ENCODE data around the gene CEACAM8.

The CEACAM8 gene

DNA sequence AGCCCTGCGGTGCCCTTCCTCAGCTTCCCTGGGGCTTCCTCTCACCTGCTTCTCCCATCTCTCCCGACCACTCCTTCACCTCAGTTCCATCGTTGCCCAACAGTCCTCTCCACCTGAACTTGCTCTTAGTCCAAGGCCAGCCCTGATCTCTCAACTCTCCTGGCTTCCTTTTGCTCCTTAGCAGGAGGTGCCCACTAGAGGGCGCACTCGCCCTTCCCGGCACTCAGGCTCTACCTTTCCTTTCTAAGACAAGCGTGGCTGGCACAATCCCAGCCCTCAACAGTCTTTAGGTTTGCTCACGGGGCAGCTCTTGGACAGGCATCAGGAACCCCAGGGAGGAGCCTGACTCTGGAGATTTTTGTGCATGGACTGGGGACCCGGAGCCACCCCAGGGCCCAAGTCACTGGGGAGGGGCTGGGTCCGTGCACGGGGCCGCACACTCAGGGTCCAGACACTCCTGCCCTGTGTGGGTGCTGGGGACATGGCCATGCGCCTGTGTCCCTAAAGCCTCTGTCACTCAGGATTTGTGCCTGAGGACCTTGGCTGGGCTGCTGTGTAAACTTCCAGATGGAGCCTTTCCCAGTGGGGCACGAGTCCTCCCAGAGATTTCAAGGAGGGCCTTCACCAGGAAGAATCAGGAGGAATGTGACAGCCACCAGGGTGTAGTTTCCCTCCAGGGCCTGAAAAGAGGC lies 12.1 kb upstream of the CEACAM8 start:
- Histone ChIP-seq H3K27me3 (peaks cover 79% of the 10 kb centered on the region), H3K9me3 (no peaks in the 10 kb centered on the region), H3K4me3 (ENCODE audit: low read depth in 1 of 2, low read length in 1 of 2) (no peak overlapping the region), H3K27ac (no peak overlapping the region), H3K4me1 (ENCODE audit: control insufficient read depth in 1 of 2, insufficient read depth in 1 of 2, low read depth in 1 of 2, low read length in 1 of 2) (no peaks in the 10 kb centered on the region), H3K36me3 (no peaks in the 10 kb centered on the region)
- TF ChIP-seq, protein P1, sequence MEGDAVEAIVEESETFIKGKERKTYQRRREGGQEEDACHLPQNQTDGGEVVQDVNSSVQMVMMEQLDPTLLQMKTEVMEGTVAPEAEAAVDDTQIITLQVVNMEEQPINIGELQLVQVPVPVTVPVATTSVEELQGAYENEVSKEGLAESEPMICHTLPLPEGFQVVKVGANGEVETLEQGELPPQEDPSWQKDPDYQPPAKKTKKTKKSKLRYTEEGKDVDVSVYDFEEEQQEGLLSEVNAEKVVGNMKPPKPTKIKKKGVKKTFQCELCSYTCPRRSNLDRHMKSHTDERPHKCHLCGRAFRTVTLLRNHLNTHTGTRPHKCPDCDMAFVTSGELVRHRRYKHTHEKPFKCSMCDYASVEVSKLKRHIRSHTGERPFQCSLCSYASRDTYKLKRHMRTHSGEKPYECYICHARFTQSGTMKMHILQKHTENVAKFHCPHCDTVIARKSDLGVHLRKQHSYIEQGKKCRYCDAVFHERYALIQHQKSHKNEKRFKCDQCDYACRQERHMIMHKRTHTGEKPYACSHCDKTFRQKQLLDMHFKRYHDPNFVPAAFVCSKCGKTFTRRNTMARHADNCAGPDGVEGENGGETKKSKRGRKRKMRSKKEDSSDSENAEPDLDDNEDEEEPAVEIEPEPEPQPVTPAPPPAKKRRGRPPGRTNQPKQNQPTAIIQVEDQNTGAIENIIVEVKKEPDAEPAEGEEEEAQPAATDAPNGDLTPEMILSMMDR (IDR thresholded peaks at IDR 0.05), result peak; percentile 73

DNA sequence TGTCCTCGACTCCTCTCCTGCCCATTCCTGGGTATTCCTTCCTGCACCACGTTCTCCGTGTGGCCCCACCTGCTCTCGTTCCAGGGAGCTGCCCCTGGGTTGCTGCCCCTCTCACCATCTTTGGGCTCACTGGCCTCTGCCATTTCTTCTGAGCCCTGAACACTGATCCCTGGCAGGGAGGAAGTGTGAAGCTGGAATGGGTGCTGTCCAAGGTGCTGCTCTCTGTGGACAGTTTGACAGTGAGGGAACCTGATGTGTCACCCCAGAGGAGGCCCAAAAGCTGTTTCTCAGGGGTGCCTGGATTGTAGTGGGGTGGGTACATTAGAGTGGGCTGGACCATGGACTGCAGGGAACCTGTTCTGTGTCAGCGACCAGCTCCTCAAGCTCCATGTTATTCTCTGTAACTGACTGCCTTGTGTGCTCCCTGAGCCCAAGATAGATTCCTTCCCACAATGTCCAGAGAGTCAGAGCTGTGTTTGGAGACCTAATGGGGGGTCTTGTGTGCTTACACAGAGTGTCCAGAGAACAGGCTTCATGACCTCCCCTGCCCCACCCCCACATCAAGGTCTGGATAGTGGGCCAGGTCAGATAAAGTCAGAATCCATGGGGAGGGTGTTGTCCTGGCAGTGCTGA lies 7.2 kb upstream of the CEACAM8 start:
- Histone ChIP-seq H3K27ac (no peak overlapping the region), H3K27me3 (peaks cover 90% of the 10 kb centered on the region), H3K4me3 (ENCODE audit: low read depth in 1 of 2, low read length in 1 of 2) (no peak overlapping the region), H3K4me1 (ENCODE audit: control insufficient read depth in 1 of 2, insufficient read depth in 1 of 2, low read depth in 1 of 2, low read length in 1 of 2) (no peaks in the 10 kb centered on the region), H3K36me3 (no peaks in the 10 kb centered on the region), H3K9me3 (no peaks in the 10 kb centered on the region)
- TF ChIP-seq, protein P1 (IDR thresholded peaks at IDR 0.05), result no peak

DNA sequence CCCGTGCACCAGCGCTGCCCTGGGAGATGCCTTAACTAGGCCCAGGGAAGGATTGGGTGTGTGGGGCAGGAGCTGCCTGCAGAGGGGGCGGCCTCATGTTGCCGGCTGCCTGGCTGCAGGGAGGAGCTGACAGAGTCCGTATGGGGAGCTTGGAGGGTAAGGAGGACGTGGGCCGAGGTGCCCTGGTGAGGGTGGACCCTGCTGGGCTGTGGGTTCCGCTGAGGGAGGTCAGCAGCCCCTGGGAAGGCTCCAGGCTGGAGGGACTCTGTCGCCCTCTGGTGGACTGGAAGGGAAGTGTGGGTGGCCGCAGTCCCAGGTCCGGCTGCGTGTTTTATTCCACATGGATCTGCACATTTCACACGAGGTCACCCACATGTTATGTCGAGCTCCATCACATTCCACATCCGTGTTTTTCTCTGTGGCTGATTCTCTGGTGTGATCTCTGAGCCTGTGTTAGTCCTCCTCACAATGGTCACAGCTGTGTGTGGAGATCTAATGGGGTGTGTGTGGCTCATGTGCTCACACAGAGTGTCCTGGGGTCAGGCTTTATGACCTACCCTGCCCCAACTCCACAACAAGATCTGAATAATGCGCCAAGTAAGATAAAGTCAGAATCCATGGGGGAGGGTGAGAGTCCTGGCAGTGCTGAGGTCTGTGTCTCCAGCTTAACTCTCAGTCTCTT lies 1.8 kb upstream of the CEACAM8 start:
- peak overlapping the region in 1 of 2 experiments; percentile 25 for H3K4me3 ChIP-seq (ENCODE audit: low read depth in 1 of 2, low read length in 1 of 2)
- TF ChIP-seq, protein P1 (IDR thresholded peaks at IDR 0.05), result peak; percentile 92
- no peaks in the 10 kb centered on the region for H3K9me3 ChIP-seq
- no peak overlapping the region for H3K27ac ChIP-seq
- no peaks in the 10 kb centered on the region for H3K36me3 ChIP-seq
- H3K27me3 ChIP-seq, result peaks cover 38% of the 10 kb centered on the region
- peaks cover 53% of the 10 kb centered on the region in 2 experiments for H3K4me1 ChIP-seq (ENCODE audit: control insufficient read depth in 1 of 2, insufficient read depth in 1 of 2, low read depth in 1 of 2, low read length in 1 of 2)

DNA sequence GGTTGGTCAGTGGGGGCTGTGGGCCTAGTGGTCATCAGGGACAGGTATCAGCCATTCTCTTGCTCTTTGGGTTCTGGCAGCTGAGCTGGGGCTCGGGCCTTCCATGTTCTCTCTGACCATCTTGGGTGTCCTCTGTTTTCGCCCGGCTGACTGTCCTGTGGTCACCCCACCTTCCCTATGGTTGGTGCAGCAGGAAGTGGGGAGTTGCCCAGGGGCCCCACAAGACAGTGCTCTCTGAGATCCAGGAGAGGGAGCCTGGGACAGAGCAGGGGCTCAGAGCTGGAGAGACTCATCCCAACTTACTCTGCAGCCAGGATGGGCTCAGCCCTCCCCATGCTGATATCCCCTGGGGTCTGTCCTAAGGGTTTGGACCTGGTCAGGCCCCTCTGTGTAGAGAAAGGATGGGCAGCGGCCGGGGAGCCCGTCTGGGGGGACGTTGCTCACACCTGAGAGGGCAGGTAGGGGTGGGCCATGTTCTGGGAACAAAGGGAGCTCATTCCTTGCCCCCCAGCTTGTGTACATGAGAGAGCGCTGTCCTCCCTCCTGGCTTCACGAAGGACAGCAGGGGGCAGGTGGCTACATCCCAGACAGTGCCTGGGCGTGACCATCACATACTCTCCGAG lies 937 bp upstream of the CEACAM8 start:
- peak overlapping the region; percentile 6 to 25 for H3K4me3 ChIP-seq (ENCODE audit: low read depth in 1 of 2, low read length in 1 of 2)
- H3K4me1 ChIP-seq (ENCODE audit: control insufficient read depth in 1 of 2, insufficient read depth in 1 of 2, low read depth in 1 of 2, low read length in 1 of 2), result peaks cover 62% of the 10 kb centered on the region in 2 experiments
- H3K9me3 ChIP-seq, result no peaks in the 10 kb centered on the region
- peak overlapping the region; percentile 80 for H3K27ac ChIP-seq
- H3K36me3 ChIP-seq, result no peaks in the 10 kb centered on the region
- TF ChIP-seq, protein P1 (IDR thresholded peaks at IDR 0.05), result no peak
- peaks cover 30% of the 10 kb centered on the region for H3K27me3 ChIP-seq

DNA sequence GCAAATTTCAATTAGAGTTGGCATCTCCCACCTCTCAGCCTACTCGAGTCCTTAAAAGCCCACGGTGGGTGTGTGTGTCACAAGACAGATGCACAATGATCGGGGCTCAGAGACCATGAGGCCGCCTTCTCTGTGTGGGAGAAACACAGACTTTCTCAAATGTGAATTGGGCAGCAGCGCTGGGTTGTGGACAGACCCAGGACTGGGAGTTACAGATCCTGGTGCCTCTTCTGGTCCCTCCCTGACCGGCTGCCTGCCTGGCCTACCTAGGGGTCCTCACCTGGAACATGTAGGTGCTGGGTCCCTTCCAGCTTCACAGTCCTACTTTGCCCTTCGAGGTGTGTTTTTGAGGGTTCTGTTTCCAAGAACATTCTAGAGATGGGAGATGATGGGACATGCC lies 4.9 kb downstream of the CEACAM8 start:
- H3K9me3 ChIP-seq, result no peaks in the 10 kb centered on the region
- TF ChIP-seq, protein P1 (IDR thresholded peaks at IDR 0.05), result no peak
- H3K36me3 ChIP-seq, result no peaks in the 10 kb centered on the region

More for the DNA sequence above, 4.9 kb downstream of the CEACAM8 start:
- peak overlapping the region; percentile 74 for H3K27ac ChIP-seq
- H3K27me3 ChIP-seq, result no peaks in the 10 kb centered on the region
- H3K4me1 ChIP-seq (ENCODE audit: control insufficient read depth in 1 of 2, insufficient read depth in 1 of 2, low read depth in 1 of 2, low read length in 1 of 2), result peaks cover 100% of the 10 kb centered on the region in 2 experiments
- H3K4me3 ChIP-seq (ENCODE audit: low read depth in 1 of 2, low read length in 1 of 2), result no peak overlapping the region
